Activated naive CD8-positive, alpha-beta T cell treated with anti-CD3 and anti-CD28 coated beads, Interleukin-2, amount 50 U/mL, for 24 hours (primary cell): ENCODE measurements around the gene SEC61A2.
"Not testable (repeated sequence)": the region's sequence is repeated elsewhere in the genome, so short reads cannot be mapped to it uniquely, and the experiment has no call there.

ENCODE experiments used
- ATAC-seq: fragments of 150-1000 bp; cut with Tn5 transposase; one replicate; pipeline ENCODE4 v1.10.0; 2021
- DNase-seq: peaks from one replicate; pipeline ENCODE4 v3.0.0; 2021
- H3K27ac Mint-ChIP-seq: one replicate; pipeline ENCODE4 v1.8.0; 2021; ENCODE audit warnings: mild to moderate bottlenecking, mixed read lengths
- H3K27me3 Mint-ChIP-seq: one replicate; pipeline ENCODE4 v1.8.0; 2021; ENCODE audit warnings: mixed read lengths
- H3K36me3 Mint-ChIP-seq: one replicate; pipeline ENCODE4 v1.8.0; 2021; ENCODE audit warnings: low read depth, mixed read lengths
- H3K4me1 Mint-ChIP-seq: one replicate; pipeline ENCODE4 v1.8.0; 2021; ENCODE audit warnings: mixed read lengths
- H3K4me3 Mint-ChIP-seq: one replicate; pipeline ENCODE4 v1.8.0; 2021; ENCODE audit warnings: mild to moderate bottlenecking, moderate library complexity, mixed read lengths
- H3K9me3 Mint-ChIP-seq: one replicate; pipeline ENCODE4 v1.8.0; 2021; ENCODE audit warnings: mixed read lengths

SEC61A2 gene

GRCh38 chr10:12129222-12130111, at the start of gene SEC61A2:
Gene SEC61A2 (plus strand): TSS chr10:12129677. CDS start chr10:12129788, 111 bp downstream.
- peak within 1 kb of the TSS; percentile 83 for H3K4me3 Mint-ChIP-seq
- no peaks in the 10 kb centered on the region for H3K27me3 Mint-ChIP-seq
- no peaks in the 10 kb centered on the region for H3K9me3 Mint-ChIP-seq
- peaks cover 6% of the 10 kb centered on the region for H3K36me3 Mint-ChIP-seq
- H3K4me1 Mint-ChIP-seq: peaks cover 27% of the 10 kb centered on the region
- ATAC-seq (peak; percentile 96), DNase-seq (peak; percentile 99)
- H3K27ac Mint-ChIP-seq: peak within 1 kb of the TSS; percentile 77

- H3K27me3 Mint-ChIP-seq: no peaks in the 10 kb centered on the region
- no peak overlapping the region for H3K27ac Mint-ChIP-seq
- H3K4me3 Mint-ChIP-seq: no peak overlapping the region
- DNase-seq (no peak), ATAC-seq (no peak)
- peaks cover 6% of the 10 kb centered on the region for H3K36me3 Mint-ChIP-seq
- H3K4me1 Mint-ChIP-seq: peaks cover 21% of the 10 kb centered on the region
- H3K9me3 Mint-ChIP-seq: no peaks in the 10 kb centered on the region
These were observed 48.0 kb upstream of the SEC61A2 start for GRCh38 chr10:12081470-12081869.

- Mint-ChIP-seq H3K27me3 (no peaks in the 10 kb centered on the region), H3K4me1 (peaks cover 21% of the 10 kb centered on the region), H3K27ac (no peak overlapping the region), H3K4me3 (no peak overlapping the region), H3K9me3 (no peaks in the 10 kb centered on the region), H3K36me3 (peaks cover 9% of the 10 kb centered on the region)
- ATAC-seq (no peak), DNase-seq (no peak)
These were observed 47.5 kb upstream of the SEC61A2 start for GRCh38 chr10:12081879-12082557.

GRCh38 chr10:12088919-12089318, 40.6 kb upstream of the SEC61A2 start:
- Mint-ChIP-seq H3K9me3 (no peaks in the 10 kb centered on the region), H3K27ac (no peak overlapping the region), H3K4me3 (no peak overlapping the region), H3K27me3 (no peaks in the 10 kb centered on the region), H3K36me3 (peaks cover 31% of the 10 kb centered on the region), H3K4me1 (peaks cover 2% of the 10 kb centered on the region)
- ATAC-seq: no peak
- DNase-seq: no peak

GRCh38 chr10:12091421-12091820, 38.1 kb upstream of the SEC61A2 start:
- ATAC-seq: no peak
- Mint-ChIP-seq H3K27ac (no peak overlapping the region), H3K4me3 (no peak overlapping the region), H3K4me1 (peaks cover 2% of the 10 kb centered on the region), H3K9me3 (no peaks in the 10 kb centered on the region), H3K27me3 (no peaks in the 10 kb centered on the region), H3K36me3 (peaks cover 30% of the 10 kb centered on the region)
- DNase-seq: no peak

DNA sequence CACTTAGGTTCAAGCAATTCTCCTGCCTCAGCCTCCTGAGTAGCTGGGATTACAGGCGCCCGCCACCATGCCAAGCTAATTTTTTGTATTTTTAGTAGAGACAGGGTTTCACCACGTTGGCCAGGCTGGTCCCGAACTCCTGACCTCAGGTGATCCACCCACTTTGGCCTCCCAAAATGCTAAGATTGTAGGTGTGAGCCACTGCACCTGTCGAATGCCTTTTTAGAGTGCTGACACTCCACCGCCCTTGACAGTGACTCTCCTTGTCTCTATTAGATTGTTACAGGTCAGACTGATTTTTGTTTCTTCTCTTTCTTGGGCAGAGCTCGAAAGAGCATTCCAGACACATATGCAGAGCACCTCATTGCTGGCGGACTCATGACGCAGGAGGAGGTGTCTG, 32.1 kb upstream of the SEC61A2 start:
- ATAC-seq, H3K27me3 Mint-ChIP-seq, H3K4me3 Mint-ChIP-seq, DNase-seq, H3K27ac Mint-ChIP-seq, H3K4me1 Mint-ChIP-seq, H3K9me3 Mint-ChIP-seq: not testable (repeated sequence)
- peaks cover 31% of the 10 kb centered on the region for H3K36me3 Mint-ChIP-seq

DNA sequence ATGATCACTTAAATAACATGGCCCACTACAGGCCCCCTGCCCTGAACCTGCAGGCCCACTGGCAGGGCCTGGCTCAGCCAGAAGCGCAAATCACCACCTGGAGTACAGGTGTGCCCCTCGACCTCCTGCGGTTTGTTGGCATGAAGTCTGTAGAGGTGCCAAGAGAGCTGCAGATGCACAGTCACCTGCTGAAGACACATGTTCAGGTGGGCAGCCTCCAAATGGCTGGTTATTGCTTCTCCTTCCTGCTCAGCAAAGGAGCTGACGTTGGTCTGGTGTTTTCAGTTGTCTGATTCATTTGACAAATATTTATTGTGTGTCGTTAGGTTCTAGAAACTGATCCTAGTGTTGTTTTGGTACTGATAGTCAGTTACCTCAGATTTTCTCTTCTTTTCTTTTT, 31.7 kb upstream of the SEC61A2 start:
- H3K27me3 Mint-ChIP-seq: no peaks in the 10 kb centered on the region
- H3K4me3 Mint-ChIP-seq: no peak overlapping the region
- H3K36me3 Mint-ChIP-seq: peaks cover 31% of the 10 kb centered on the region
- ATAC-seq: no peak
- H3K9me3 Mint-ChIP-seq: no peaks in the 10 kb centered on the region
- H3K4me1 Mint-ChIP-seq: no peaks in the 10 kb centered on the region
- no peak overlapping the region for H3K27ac Mint-ChIP-seq
- DNase-seq: no peak

- Mint-ChIP-seq H3K4me3 (no peak overlapping the region), H3K9me3 (no peaks in the 10 kb centered on the region), H3K27me3 (no peaks in the 10 kb centered on the region), H3K27ac (no peak overlapping the region), H3K4me1 (no peaks in the 10 kb centered on the region), H3K36me3 (peaks cover 36% of the 10 kb centered on the region)
- ATAC-seq (no peak), DNase-seq (no peak)
These were observed 30.5 kb upstream of the SEC61A2 start for GRCh38 chr10:12098966-12099365.

GRCh38 chr10:12103802-12104201, 25.7 kb upstream of the SEC61A2 start:
- Mint-ChIP-seq H3K4me3 (no peak overlapping the region), H3K36me3 (peaks cover 37% of the 10 kb centered on the region), H3K27me3 (no peaks in the 10 kb centered on the region), H3K4me1 (no peaks in the 10 kb centered on the region), H3K27ac (no peak overlapping the region), H3K9me3 (no peaks in the 10 kb centered on the region)
- no peak for ATAC-seq
- no peak for DNase-seq

- no peak for DNase-seq
- H3K4me1 Mint-ChIP-seq: peaks cover 22% of the 10 kb centered on the region
- H3K9me3 Mint-ChIP-seq: no peaks in the 10 kb centered on the region
- peaks cover 29% of the 10 kb centered on the region for H3K36me3 Mint-ChIP-seq
- H3K27ac Mint-ChIP-seq: no peak overlapping the region
- no peaks in the 10 kb centered on the region for H3K27me3 Mint-ChIP-seq
- no peak overlapping the region for H3K4me3 Mint-ChIP-seq
- ATAC-seq: no peak
These were observed 21.7 kb upstream of the SEC61A2 start for GRCh38 chr10:12107781-12108180.

DNA sequence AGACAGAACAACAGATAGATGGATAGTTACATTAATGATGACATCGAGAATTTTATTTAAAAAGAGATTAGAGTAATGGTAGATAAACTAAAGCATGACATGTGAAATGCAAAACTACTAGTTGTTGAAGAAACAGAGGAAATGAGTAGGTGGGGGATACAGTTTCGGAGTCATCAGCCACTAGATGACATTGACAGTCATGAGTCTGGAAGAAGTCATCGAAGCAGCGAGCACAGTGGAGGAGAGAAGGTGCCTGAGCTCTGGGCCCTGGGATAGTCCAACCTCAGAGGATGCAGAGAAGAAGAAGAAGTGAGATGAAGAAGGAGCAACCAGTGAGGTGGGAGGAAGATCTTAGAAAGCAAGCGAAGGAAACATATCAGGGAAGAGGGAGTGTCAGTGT, 20.2 kb upstream of the SEC61A2 start:
- peaks cover 33% of the 10 kb centered on the region for H3K4me1 Mint-ChIP-seq
- no peak for ATAC-seq

DNA sequence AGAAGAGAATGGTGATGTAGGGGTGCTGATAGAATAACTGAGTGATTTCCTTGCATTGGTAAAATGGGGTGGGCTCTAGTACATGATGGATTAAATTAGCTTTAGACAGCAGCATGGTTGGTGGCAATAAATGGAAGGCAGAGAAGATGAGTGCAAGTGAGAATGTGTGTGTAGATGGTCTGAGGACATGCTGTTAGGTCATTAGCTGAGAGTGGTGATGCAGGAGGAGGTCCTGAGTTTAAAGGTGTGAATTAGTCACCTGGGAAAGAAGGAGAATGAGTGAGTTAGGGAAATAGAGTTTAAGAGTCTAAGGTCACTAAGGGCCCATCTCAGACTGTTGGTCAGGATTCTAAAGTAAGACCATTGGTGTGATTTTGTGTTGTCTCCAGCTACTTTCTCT, 17.9 kb upstream of the SEC61A2 start:
- Mint-ChIP-seq H3K27me3 (no peaks in the 10 kb centered on the region), H3K4me1 (peaks cover 36% of the 10 kb centered on the region), H3K27ac (peak overlapping the region; percentile 6), H3K36me3 (peaks cover 15% of the 10 kb centered on the region), H3K4me3 (peak overlapping the region; percentile 7), H3K9me3 (no peaks in the 10 kb centered on the region)
- DNase-seq (no peak), ATAC-seq (peak; percentile 40)

More for the DNA sequence above, 20.2 kb upstream of the SEC61A2 start:
- H3K9me3 Mint-ChIP-seq: no peaks in the 10 kb centered on the region
- H3K36me3 Mint-ChIP-seq: peaks cover 23% of the 10 kb centered on the region
- DNase-seq: no peak
- no peak overlapping the region for H3K4me3 Mint-ChIP-seq
- no peak overlapping the region for H3K27ac Mint-ChIP-seq
- H3K27me3 Mint-ChIP-seq: no peaks in the 10 kb centered on the region

DNA sequence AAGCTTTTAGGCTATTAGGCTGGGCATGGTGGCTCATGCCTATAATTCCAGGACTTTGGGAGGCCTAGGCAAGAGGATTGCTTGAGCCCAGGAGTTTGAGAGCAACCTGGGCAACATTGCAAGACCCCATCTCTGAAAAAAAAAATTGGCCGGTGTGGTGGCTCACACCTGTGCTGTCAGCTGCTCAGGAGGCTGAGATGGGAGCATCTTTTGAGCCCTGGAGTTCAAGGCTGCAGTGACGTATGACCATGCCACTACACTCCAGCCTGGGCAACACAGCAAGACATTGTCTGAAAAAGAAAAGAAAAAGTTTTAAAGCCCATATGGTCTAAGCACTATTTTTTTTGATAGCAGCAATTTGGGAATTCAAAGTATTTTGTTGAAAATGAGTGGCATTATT, 15.8 kb upstream of the SEC61A2 start:
- DNase-seq (no peak), ATAC-seq (no peak)
- peaks cover 36% of the 10 kb centered on the region for H3K4me1 Mint-ChIP-seq
- no peak overlapping the region for H3K4me3 Mint-ChIP-seq
- no peaks in the 10 kb centered on the region for H3K27me3 Mint-ChIP-seq
- no peak overlapping the region for H3K27ac Mint-ChIP-seq
- peaks cover 16% of the 10 kb centered on the region for H3K36me3 Mint-ChIP-seq
- H3K9me3 Mint-ChIP-seq: no peaks in the 10 kb centered on the region

- H3K27ac Mint-ChIP-seq: peak overlapping the region; percentile 93
- no peak for DNase-seq
- peak overlapping the region; percentile 56 for H3K4me3 Mint-ChIP-seq
- peaks cover 34% of the 10 kb centered on the region for H3K4me1 Mint-ChIP-seq
- no peak for ATAC-seq
- H3K36me3 Mint-ChIP-seq: peaks cover 34% of the 10 kb centered on the region
- no peaks in the 10 kb centered on the region for H3K9me3 Mint-ChIP-seq
- H3K27me3 Mint-ChIP-seq: no peaks in the 10 kb centered on the region
These were observed 7.8 kb upstream of the SEC61A2 start for GRCh38 chr10:12121673-12122072.

DNA sequence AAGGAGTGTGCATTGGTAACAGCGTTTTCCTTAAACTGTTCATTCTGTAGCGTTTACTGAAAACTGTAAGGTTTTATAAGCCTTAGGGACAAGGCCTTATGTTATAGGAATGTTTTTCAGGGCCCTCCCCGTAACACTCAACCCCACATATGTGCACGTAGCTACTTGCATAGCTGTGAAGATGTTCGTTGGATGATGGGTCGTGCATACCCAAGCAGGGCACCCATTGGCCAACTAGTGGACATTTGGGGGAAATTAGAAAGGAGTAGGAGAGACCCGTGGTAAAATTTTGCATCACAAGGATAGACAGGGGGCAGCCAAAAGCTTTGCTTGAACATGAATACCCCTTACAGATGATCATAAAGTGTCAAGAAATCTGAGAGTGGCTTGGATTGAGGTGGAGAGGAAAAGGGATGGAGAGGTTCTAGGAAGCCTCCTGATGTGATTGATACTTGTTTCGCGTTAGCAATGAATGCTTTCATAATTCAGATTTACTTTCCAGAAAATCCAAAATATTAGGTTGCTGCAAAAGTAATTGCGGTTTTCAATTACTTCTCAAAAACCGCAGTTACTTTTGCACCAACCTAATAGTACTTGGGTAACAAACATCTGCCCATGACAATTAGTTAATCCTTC, 878 bp downstream of the SEC61A2 start:
- peak; percentile 36 for DNase-seq
- Mint-ChIP-seq H3K27me3 (no peaks in the 10 kb centered on the region), H3K36me3 (peaks cover 7% of the 10 kb centered on the region), H3K27ac (peak overlapping the region; percentile 61), H3K4me3 (peak overlapping the region; percentile 83), H3K9me3 (no peaks in the 10 kb centered on the region), H3K4me1 (peaks cover 25% of the 10 kb centered on the region)
- peak; percentile 53 for ATAC-seq
